MCF 10A (cell line): ENCODE results near the gene PTPRN2. TPM values are rescaled to one million over a fixed set of nuclear protein-coding genes. Genes with fewer than 3 reads are reported as not detected.
"Not testable (repeated sequence)": the region's sequence is repeated elsewhere in the genome, so short reads cannot be mapped to it uniquely, and the experiment has no call there.

Experiments
- BruUV-seq: library from RNA; stranded (reverse); fragments of 400-500 nt; replicated peaks from 2 replicates; lab custom pipeline; 2021; lab: Mats Ljungman, UMichigan
- CTCF ChIA-PET: fragments of 300-600 bp; sonication (Branson Sonifier 250); formaldehyde crosslinking; extraction: SDS; loops from one replicate; lab custom pipeline; 2021; ENCODE audit warnings: antibody characterized with exemption, inconsistent platforms; lab: Yijun Ruan, JAX
- POLR2A ChIA-PET: fragments of 300-600, 350-650 bp; sonication (Branson Sonifier 250); formaldehyde crosslinking; extraction: SDS; loops from one replicate; lab custom pipeline; 2020; ENCODE audit warnings: antibody characterized with exemption, inconsistent platforms; lab: Yijun Ruan, JAX
- DNase-seq: peaks from one replicate; pipeline ENCODE4 v3.0.0-alpha.2; 2018; ENCODE audit not compliant: unreplicated experiment
- H3K27ac Mint-ChIP-seq: one replicate; pipeline ENCODE4 v1.8.0; 2022; ENCODE audit warnings: mild to moderate bottlenecking, low read depth, mixed read lengths; ENCODE audit not compliant: unreplicated experiment
- H3K27me3 Mint-ChIP-seq: one replicate; pipeline ENCODE4 v1.8.0; 2022; ENCODE audit warnings: mixed read lengths; ENCODE audit not compliant: insufficient read depth, unreplicated experiment
- H3K36me3 Mint-ChIP-seq: one replicate; pipeline ENCODE4 v1.8.0; 2022; ENCODE audit warnings: mild to moderate bottlenecking, moderate library complexity, mixed read lengths; ENCODE audit not compliant: insufficient read depth, unreplicated experiment
- H3K4me1 Mint-ChIP-seq: one replicate; pipeline ENCODE4 v1.8.0; 2022; ENCODE audit warnings: mixed read lengths; ENCODE audit not compliant: insufficient read depth, unreplicated experiment
- H3K4me3 Mint-ChIP-seq: one replicate; pipeline ENCODE4 v1.8.0; 2022; ENCODE audit warnings: mild to moderate bottlenecking, moderate library complexity, mixed read lengths; ENCODE audit not compliant: unreplicated experiment
- H3K9me3 Mint-ChIP-seq: one replicate; pipeline ENCODE4 v1.8.0; 2022; ENCODE audit warnings: mixed read lengths; ENCODE audit not compliant: unreplicated experiment
- intact Hi-C: fragments of 100-400 bp; cut with micrococcal nuclease; formaldehyde crosslinking; loops from 2 replicates; pipeline ENCODE4 v1.14.1; 2022
- total RNA-seq: library from RNA; stranded (reverse); gene quantifications from 2 replicates; pipeline ENCODE4 v1.2.3, GENCODE V29; 2022
- TF ChIP-seq, protein P1 (sequence below): fragments of 200-600 bp; IDR thresholded peaks from one replicate; pipeline ENCODE4 v1.8.0; 2022; ENCODE audit warnings: antibody characterized with exemption, mild to moderate bottlenecking; ENCODE audit not compliant: unreplicated experiment

Gene PTPRN2
- total RNA-seq, 1 experiment from 2014 or later, result 4.5 TPM

DNA sequence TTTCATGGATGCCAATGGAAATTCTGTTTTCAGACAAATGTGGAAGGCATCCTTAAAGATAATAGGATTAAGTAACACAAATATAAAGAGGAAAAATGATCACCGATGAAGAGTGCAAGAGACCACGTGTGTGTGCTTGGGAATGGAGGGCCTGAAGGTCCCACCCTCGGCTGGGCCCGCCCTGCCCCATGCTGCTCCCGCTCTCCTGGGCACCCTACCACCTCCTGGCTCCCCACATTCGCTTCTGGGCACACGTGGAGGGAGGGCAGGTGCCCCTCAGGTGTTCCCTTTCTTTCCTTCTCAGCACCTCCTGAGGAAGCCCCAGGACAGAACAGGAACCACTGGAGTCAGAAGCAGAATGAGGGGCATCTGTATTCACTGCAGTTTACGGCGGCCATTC is 883.3 kb downstream of the PTPRN2 start:
- POLR2A ChIA-PET, result no interaction called here
- no TSS peak for BruUV-seq
- no peaks in the 10 kb centered on the region for H3K4me1 Mint-ChIP-seq
- no peak overlapping the region for H3K4me3 Mint-ChIP-seq
- peaks cover 20% of the 10 kb centered on the region for H3K27me3 Mint-ChIP-seq
- no peaks in the 10 kb centered on the region for H3K36me3 Mint-ChIP-seq
- intact Hi-C loops, result no loop called here
- CTCF ChIA-PET, result no interaction called here
- DNase-seq, result no peak
- peaks cover 7% of the 10 kb centered on the region for H3K9me3 Mint-ChIP-seq
- TF ChIP-seq, protein P1, sequence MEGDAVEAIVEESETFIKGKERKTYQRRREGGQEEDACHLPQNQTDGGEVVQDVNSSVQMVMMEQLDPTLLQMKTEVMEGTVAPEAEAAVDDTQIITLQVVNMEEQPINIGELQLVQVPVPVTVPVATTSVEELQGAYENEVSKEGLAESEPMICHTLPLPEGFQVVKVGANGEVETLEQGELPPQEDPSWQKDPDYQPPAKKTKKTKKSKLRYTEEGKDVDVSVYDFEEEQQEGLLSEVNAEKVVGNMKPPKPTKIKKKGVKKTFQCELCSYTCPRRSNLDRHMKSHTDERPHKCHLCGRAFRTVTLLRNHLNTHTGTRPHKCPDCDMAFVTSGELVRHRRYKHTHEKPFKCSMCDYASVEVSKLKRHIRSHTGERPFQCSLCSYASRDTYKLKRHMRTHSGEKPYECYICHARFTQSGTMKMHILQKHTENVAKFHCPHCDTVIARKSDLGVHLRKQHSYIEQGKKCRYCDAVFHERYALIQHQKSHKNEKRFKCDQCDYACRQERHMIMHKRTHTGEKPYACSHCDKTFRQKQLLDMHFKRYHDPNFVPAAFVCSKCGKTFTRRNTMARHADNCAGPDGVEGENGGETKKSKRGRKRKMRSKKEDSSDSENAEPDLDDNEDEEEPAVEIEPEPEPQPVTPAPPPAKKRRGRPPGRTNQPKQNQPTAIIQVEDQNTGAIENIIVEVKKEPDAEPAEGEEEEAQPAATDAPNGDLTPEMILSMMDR, result no peak
- H3K27ac Mint-ChIP-seq, result no peak overlapping the region

DNA sequence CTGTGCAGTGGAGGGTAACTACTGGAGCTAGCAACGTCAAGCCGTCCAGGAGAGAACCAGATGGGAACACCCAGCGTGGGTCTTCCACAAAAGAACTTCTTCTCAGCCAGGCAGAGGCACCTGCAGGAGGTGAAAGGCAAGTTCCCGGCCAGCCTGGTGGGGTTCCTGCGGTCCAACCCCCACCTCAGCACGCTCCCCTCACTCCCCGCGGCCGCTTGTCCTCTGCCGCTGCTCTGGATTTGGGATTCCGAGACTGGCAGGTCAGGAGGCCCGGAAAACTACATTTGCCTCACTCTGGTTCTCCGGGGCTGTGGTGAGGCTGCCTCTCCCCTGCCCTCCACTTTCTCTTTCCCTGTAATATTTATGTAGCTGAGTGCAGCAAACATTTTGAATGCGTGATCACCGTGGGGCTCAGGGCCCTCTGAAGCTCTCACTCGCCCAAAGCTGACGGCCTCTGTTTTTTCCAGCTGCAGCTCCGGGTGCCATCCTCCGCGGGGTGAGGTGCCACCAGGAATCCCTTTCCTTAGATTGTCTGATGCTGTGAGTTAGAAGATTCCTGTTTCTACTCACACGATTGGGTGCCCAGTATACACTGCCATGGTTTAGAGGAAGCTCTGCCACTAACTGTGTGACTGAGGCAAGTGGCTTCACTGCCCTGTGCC is 884.0 kb downstream of the PTPRN2 start:
- TF ChIP-seq, protein P1, result no peak
- ChIA-PET CTCF (interaction anchor here (0.6 kb wide), 1 partner anchor 398 kb away, joined by 3 read pairs; no protein-coding TSS in a partner anchor), POLR2A (no interaction called here)
- BruUV-seq, result no TSS peak
- Mint-ChIP-seq H3K27ac (no peak overlapping the region), H3K36me3 (no peaks in the 10 kb centered on the region), H3K9me3 (peaks cover 7% of the 10 kb centered on the region), H3K4me1 (no peaks in the 10 kb centered on the region), H3K27me3 (peaks cover 20% of the 10 kb centered on the region), H3K4me3 (no peak overlapping the region)
- intact Hi-C loops, result no loop called here
- no peak for DNase-seq

DNA sequence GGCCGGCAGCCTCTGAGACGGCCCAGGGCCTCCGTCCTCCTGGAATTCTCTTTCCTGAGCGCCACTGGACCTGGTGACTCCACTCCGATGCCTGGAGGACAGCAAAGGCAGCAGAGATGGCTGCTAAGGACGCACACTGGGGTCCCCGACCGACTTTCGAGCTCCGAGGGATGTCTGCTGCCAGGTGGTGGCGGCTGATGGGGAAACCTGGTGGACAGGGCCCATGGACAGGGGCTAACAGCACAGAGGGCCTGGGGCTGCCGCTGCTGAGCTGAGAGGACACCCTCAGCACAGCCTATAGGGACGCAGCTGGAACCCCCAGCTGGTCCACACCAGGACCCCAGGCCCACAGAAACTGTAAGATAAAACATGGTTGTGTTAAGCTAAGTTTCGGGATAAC is 884.5 kb downstream of the PTPRN2 start:
- BruUV-seq, result no TSS peak
- CTCF ChIA-PET, result interaction anchor here (0.6 kb wide), 1 partner anchor 399 kb away, joined by 3 read pairs; no protein-coding TSS in a partner anchor
- Mint-ChIP-seq H3K36me3 (no peaks in the 10 kb centered on the region), H3K9me3 (peaks cover 7% of the 10 kb centered on the region), H3K27me3 (peaks cover 15% of the 10 kb centered on the region), H3K4me1 (no peaks in the 10 kb centered on the region), H3K27ac (no peak overlapping the region), H3K4me3 (no peak overlapping the region)
- POLR2A ChIA-PET, result no interaction called here
- TF ChIP-seq, protein P1, result no peak
- intact Hi-C loops, result no loop called here
- DNase-seq, result no peak

DNA sequence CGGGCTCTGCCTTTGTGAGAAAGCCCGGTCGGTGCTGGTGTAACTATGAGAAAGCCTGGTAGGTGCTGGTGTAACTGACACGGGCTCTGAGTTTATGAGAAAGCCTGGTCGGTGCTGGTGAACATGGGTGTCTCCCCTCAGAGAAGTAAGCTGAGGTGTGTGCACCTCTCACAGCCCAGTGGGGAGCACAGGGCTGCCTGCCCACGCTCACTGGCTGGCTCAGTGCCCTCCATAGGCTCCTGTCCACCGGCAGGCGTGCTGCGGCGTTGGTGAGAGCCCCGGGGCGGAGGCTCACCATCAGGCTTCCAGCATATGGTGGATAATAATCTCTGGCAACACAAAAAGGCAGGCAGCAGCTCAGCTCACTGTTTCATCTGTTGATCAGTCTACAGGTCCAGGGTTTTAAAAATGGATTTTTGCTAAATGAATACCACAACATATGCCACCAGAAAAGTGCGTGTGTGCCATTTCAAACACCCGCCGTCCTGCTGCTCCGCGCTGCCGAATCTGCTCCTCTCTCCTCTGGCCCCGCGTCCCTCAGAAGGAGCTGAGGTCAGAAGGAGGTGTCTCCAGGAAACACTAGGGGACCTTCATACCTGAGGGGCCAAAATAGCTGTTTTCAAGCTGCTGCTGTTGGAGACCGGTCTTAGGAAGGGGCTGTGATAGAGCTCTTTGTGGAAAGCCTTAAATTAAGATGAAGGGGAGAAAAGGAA is 885.2 kb downstream of the PTPRN2 start:
- Mint-ChIP-seq H3K4me1 (no peaks in the 10 kb centered on the region), H3K9me3 (peaks cover 7% of the 10 kb centered on the region), H3K4me3 (no peak overlapping the region), H3K27ac (no peak overlapping the region), H3K27me3 (peaks cover 8% of the 10 kb centered on the region), H3K36me3 (no peaks in the 10 kb centered on the region)
- no TSS peak for BruUV-seq
- ChIA-PET CTCF (no interaction called here), POLR2A (no interaction called here)
- DNase-seq, result no peak
- intact Hi-C loops, result no loop called here
- TF ChIP-seq, protein P1, result no peak

DNA sequence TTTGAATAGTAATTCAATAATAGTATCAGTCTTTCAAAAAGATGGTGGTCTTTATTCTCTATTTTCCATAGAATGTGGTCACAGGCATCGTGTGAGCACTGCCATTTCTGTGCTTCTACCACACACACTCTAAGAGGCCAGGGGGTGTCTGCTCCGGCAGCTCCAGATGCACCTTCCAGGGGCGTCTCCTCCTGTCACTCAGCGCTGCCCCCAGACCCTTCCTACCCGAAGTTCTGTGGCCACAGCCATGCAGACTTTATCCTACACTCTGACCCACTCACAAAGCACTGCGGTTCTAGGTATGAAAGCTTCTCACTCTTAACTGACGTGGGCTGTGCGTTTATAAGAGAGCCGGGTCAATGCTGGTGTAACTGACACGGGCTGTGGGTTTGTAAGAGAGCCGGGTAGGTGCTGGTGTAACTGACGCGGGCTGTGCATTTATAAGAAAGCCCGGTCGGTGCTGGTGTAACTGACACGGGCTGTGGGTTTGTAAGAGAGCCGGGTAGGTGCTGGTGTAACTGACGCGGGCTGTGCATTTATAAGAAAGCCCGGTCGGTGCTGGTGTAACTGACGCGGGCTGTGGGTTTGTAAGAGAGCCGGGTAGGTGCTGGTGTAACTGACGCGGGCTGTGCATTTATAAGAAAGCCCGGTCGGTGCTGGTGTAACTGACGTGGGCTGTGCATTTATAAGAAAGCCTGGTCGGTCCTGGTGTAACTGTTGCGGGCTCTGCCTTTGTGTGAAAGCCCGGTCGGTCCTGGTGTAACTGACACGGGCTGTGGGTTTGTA is 886.0 kb downstream of the PTPRN2 start:
- H3K4me1 Mint-ChIP-seq, H3K36me3 Mint-ChIP-seq, H3K9me3 Mint-ChIP-seq, CTCF ChIA-PET, DNase-seq, intact Hi-C loops, H3K27ac Mint-ChIP-seq, BruUV-seq, H3K27me3 Mint-ChIP-seq, H3K4me3 Mint-ChIP-seq, POLR2A ChIA-PET: not testable (repeated sequence)
